Pons (tissue), 1 donor: ENCODE measurements around the gene MBP.
A peak's percentile ranks its signal among the peaks of the same experiment; 100 is the strongest.

Experiments used
- DNase-seq: peaks from one replicate; pipeline ENCODE4 v3.0.0-alpha.2; 2016; ENCODE audit warnings: low spot score

Gene MBP

DNA sequence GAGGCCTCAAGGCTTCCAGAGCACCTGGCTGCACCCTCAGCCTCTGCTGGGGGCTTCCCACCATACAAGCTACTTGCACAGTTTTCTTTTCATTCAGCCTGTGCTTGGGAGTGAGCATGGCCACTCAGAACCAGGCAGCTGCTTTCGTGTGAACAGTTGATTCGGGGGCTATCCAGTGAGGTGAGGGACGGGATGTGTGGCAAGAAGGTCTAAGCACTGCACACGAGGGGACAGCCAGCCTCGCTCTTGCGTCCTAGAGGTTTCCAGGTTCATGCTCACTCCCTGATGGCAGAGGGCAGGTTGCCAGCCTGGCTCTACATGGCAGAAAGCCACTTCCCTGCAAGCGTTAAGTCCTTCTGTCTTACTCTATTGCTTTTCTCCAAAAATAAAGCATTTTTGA is 146.2 kb downstream of the MBP start:
- peak; percentile 29 for DNase-seq

DNA sequence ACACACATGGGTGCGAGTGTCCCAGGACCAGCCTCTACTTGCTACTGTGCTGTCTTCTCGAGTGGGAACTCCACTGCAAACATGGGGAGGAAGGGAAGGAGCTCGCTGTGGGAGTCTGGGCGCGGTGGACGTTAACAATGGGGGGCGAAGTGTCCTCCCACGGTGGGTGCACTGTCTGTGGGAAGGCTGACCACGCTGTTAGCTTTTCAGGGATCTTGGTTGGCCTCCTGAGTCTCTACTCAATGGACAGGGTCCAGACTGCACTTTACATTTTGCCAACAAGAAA is 146.7 kb downstream of the MBP start:
- no peak for DNase-seq

DNA sequence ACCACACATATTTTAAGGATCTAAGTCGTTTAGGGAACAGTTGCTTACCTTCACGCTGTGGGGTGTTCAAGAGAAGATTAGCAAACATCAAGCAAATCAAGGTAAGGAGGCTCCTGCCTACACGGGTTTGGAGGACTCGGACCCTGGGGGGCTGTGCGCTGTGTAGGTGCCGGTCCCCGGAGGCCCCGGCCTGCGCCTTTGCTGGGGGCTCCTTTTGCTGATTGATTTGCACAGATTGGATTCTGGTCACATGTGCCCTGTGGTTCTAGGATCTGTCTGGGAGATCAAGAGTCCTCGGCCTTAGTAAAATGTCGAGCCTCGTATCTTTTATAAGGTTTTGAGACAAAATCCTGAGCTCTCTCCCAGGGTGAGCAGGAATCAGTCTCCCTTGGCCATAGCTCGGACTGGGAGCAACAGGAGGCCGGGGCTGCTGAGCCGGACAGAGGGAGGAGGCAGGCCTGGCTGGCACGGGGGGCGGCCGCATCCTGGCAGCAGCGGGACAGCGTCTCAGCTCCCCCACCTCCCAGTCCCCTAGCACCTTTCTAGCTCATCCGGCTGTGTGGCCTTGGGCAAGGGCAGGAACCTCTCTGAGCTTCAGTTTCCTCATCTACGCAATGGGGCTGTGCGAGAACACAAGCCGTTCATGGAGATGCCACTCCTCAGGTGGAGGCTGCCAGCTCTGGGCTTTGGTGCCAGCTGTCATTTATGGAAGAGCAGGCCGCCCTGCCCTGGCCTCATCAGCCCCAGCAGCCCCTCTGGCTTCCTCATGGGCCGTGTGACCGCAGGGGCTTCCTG is 147.2 kb downstream of the MBP start:
- peak; percentile 14 for DNase-seq

DNA sequence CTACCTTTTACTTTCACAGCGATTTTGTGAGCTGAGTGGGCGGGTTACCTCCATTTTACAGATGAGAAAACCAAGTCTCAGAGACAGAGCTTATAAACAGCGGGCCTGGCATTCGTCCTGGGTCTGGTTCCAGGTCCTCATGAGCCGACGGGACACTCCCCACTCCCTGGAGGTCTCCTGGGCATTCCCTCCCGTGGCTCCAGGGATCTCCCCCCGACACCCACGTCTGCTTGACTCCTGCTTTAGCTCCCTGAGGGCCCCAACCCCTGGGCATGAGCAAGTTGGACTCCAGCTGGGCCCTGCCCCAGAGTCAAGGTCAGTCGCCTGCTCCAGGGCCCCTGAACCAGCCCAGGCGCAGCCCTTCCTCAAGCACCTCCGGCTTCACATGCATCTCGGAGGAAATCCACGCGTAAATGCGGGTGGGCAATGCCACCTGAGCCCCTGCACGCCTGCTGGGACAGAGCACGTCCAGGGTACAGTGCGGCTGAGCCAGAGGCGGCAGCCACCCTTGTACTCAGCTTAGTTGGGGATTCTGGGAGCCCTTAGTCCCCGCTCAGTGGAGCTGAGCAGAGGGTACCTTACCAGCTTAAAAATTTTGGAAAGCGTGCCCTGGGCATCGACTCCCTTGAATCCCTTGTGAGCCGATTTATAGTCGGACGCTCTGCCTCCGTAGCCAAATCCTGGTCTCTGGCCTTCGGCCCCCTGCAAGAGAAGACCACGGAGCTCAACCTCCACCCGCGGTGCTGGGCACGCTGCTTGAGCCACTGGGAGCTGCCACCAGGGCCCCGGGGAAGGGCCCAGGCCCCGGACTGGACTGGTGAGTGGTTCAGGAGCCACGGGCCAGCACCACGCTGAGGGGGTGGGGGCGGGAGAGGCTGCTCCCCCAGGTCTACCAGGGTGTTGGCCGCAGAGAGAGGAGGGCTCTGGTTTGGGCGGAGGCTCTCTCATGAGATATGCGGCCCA is 148.1 kb downstream of the MBP start:
- DNase-seq, result peak; percentile 22

DNA sequence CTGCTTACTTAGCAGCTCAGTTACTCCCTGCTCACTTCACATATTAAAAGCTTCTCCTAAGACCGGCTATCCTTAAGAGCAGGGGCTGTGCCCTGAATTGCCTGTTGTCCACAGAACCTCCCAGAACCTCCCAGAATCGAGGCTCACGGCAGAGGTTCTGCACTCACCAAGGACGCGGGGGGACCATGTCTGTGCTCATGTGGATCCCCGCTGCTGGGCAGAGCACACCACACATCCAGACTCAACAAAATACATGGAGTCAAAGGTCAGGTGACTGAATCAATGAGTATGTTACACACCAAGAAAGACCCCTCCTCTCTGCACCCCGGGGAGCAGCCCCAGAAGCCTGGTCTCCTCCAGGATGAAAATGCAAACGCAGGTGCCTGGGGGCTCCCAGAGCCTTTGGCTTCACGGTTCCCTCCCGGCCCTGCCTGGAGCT is 149.0 kb downstream of the MBP start:
- DNase-seq, result peak; percentile 69

DNA sequence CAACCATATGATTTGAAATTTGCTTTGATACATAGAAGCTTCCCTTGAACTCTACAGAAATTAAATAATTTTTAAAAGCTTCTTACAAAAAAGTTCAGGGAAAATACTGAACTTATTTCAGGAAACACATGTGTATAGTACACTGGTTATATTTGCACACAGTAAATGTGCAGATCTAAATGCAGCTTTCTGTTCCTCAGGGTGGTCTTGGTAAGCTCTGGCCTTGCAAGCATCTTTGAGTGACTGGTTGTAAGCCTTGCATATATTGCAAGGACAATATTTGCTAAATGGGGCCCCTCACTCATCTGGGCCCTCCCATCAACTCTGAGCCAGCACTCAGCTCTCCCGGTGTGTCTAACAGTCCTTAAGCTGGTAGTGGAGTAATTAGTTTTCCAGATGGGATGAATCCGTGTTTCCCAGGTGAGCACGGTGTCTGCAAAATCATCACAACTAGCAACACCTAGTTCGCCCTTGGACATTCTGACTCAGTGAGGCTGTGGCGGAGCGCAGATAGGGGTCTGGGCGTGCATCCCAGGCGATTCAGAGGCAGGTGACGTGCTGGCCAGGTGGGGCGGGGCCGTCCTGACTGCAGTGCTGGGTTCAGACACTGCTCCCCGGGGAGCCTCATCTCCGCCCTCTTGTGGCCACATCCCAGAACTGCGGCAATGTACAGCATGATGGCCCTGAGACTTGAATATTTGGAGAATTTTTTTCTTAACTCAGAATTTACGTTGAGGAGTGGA is 149.6 kb downstream of the MBP start:
- DNase-seq, result no peak

DNA sequence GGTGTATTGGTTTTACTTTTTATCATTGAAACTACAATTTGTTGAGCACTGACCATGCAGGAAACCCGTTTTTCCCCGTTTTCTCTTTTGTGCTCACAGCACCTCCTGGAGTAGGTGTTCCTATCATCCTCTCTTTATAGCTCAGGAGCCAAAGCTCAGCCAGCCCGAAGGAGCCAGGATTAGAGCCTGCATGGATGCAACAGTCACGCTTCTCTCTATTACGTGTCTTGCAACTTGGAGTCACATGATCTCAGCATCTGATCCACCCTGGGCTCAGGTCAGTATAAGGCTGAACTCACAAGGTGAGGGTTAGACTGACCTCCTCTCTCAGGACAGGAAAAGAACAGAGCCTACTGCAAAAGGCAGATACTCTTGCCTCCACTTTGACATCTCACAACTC is 150.5 kb downstream of the MBP start:
- no peak for DNase-seq

DNA sequence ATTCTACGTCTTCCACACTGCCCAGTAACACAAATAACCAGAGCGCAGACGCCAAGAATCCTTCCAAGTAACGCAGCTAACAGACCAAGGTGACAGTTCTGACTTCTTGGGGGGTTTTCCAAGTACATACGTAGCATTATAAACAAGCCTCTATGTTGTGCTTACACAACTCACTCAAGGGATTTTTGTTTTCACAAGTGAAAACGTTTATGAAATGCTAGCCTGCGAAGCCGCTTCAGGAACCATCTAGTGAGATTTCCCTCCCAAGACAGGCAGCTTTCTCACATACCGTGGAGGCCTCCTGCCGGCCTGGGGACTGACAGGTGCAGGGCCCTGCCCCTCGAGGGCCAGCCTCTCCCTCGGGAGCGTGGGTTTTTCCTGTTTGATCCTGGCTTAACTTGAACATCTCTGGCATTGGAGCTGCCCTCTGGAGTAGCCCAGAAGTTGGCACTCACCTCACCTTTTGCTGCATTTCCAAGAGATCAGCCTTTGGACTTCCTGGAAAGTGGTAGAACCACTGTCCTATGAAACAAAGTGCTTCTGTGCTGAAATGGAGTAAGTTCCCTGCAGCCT is 151.1 kb downstream of the MBP start:
- DNase-seq, result peak; percentile 24

DNA sequence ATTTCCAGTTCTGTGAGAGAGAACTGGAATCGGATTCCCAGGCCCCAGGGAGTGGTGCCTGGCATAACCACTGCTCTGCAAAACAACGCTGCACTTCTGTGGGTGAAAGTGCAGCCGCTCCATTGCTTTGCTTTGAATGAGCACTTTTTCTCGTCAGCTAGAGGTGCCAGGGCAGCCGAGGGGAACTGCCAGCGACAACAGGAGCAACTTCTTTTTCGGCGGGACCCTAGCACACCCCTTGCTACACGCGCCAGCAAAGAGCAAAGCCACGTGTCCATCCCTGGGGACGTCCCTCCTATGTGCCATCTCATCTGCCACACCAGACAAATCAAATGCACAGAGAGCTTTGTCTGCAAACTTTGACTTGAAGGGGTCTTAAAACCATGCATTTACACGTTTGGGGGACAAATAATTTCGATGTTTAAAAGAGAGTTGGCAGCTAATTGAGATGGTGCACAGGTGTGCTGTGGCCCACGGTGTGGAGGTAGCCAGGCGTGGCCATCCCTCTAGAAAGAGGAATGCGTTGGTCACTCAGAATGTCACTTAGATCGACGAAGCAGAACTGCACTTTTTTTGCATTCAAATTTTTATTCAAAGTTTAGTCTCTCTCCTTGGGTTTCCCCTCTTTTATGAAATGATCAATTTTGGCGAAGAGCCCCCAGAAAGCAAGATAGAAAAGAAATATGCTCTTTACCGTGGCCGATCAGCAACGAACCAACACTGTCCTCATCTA is 151.8 kb downstream of the MBP start:
- DNase-seq, result peak; percentile 30

DNA sequence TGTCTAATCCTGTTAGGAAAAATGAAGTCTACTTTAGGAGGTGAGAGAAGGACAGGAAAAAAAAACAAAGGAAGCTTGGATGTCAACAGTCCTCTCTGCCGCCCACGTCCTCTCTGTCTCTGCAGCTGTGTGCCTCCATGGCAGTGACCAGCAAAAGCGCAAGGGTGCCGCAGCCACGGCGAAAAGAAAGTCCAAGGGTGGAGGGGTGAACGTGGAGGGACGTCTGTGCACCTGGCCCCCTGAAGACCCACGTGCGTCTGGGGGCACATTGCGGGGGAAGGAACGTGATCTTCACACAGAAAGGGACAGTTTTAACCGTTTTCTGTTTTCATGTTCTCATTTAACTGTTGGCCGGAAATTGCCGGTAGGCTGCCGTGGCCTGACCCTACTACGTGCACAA is 152.7 kb downstream of the MBP start:
- DNase-seq, result no peak

DNA sequence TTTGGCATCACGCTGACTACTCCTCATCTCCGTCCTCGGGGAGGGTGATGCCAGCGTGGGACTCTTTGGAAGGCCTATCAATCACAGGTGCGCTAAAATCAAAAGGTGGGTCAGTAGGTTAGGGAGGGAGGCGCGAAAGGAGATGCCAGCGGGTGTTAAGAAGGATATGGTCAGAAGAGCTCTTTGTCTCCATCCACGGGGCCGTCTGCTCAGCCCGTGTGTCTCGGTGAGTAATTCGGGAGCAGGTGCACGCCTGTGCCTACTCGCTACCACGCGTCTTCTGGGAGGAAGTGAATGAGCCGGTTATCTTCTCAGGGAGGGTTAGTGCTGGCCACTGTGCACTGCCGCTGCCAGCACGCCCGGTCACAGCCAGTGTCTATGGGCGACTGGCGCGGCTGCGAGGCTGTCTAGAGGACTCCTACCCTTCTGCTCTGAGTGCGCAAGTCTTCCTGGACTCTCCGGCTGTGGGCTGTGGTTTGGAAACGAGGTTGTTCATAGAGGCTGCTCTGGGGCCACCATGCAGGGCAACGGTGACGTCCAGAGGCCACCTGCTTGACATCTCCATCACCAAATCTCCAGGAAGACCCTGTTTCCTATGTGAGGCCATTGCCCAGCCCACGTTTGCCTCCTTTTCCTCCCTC is 153.4 kb downstream of the MBP start:
- peak; percentile 29 for DNase-seq

DNA sequence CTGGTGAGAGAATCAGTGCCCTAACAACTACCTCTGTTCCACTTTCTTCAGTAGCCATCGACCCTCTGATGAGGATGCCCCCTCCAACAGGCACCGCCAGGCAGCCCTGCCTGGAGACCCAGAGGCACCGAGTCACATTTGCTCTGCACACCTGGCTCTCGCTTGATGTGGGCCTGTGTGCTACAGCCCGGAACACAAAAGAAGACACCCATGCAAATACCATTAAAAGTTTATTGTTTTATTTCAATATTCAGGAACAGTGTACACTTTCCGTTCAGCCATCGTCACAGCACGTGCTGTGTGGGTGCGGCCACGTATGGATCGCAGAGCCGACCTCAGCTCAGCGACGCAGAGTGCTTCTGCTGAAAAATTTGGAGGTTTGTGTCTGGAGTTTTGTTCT is 154.0 kb downstream of the MBP start:
- DNase-seq, result peak; percentile 17

DNA sequence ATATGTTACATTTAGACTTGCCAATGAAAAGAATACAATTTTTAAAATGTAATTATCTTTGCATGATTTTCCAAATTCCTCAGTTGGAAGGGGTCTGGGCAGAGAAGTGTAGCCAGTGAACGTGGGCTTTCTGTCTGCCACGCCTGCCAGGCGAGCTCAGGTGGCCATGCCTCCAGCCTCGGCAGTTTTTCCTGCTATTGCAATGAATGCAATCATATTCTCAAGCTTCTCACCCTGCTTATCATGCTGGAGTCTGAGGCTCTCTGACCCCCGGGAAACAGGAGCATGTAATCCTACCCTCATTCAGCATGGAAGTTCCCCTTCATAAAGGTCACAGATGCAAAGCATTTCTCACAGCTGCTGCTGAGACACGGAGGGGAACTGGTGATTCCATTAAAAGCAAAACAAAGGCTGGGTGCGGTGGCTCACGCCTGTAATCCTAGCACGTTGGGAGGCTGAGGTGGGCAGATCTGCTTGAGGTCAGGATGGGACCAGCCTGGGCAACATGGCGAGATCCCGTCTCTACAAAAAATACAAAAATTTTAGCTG is 154.8 kb downstream of the MBP start:
- no peak for DNase-seq

DNA sequence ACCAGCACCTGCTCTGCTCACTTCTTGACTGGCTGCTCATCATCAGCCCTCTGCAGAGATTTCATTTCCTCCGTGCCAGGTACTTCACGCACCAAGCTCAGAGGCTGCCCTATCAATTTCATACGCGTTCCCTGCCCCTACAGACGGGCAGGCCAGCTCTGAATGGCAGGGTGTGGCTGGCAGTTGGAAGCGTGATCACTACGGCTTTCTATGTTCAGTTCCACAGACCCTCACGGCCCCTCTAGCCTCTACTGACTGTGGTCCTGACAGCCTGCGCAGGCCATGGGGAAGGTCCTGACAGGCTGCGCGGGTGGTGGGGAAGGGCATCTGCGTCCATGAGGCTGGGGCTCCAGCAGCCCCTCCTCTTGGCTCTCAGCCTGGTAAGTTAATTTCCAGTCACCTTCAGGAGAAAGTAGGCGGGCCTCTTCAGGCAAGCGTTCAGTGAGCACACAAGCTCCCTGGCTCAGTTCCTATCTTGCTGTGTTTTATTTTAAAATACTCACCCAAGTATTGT is 155.4 kb downstream of the MBP start:
- DNase-seq, result peak; percentile 35

DNA sequence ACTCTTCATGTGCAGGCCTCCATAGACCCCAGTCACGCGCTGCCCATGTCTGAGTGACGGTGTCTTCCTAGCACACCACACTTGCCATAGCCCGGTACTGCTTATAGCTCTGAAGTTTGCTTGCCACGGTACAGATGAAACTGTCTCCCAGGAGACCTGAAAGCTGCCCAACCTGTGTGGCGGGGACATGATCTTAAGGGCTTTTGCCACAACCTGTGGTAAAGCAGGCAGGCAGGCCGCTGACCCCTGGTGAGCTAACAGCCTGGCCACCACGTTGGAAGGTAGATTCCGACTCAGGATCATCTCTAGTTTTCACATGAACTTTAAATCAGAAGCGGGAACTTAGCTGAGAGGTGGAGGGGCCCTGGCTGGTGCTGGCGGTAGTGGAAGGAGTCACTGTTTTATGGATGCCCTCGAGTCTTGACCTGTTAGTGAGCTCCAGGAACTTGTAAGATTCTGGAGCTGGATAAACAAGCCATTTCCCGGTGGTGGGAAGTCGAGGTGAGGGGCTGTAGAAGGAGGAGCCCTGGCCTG is 156.9 kb downstream of the MBP start:
- DNase-seq, result no peak

DNA sequence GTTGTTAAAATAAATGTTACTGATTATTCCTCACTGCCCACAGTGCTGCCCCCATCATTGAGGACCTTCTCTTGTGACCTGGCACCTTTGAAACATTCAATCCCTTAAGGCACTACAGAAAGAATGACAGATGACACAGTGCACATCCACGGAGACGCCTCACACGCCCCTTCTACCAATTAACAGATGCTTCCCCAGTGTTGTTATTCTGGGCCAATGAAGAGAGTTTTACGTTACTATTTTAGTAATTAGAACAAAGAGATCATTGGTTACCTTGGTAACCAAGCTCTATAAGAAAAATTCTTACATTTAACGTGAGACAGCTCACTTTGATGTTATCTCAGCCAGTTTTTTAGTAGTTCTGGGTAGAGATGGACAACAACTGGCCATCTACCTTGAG is 158.2 kb downstream of the MBP start:
- DNase-seq, result no peak

DNA sequence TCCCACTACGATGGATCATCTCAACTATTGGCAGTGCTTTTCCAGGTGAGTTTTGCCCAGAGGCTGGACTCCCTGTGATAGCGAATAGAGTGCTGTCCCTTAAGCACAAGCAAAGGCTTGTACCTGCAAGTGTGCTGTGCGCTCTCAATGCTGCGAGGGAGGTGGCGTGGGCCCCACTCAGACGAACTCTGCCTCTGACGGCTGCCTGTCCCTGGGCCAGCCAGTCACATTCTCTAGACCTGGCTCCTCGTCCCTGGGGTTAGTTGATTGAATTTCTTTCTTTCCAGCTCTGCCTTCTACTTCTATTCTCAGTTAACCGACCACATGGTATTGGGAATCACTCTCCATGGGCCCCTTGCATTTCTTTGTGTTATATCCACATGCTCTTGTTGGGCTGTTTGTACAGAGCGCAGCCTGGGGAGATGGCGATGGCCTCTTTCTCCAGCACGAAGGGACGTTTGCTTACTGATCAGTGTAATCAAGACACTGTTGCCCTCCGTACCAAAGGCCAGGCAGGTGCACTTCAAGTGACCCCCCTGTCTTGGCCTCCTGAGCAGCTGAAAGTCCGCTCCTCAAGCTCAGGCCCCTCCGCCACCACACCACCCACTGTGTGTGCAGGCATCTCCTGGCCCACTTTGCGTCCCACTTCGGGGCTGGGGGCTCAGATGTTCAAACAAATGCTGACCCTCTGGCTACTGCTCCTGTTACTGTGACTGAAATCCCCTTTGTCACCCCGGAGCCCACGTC is 158.9 kb downstream of the MBP start:
- no peak for DNase-seq

DNA sequence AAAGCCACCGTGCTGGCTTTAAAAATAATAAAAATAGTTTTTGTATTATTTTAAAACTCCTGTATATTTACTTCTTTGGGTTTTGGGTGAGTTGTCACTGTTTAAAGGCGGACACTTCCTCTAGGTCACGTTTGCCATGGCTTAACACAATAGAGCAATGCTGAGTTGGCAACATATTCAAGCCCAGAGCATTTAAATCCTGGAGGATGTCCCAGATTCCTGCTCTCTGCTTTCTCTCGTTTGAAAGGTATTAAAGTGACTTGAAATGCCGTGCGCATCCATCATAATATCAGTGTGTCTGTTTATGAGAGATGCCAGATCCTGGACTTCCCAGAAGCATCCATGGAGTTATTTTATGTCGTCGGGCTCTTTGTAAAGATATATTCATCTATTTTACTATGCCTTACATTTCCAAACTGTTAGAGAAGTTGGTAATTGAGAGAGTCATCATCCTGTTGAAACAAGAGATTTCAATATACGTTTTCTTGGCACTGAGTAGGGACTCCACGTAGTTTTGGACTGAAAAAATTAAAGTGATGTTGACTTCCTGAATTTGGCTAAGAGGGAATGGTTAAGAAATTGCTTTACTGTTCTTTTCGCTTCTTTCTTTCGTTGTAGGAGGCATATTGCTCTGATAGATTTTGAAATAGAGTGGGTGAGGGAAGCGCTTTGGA is 159.6 kb downstream of the MBP start:
- DNase-seq, result no peak

DNA sequence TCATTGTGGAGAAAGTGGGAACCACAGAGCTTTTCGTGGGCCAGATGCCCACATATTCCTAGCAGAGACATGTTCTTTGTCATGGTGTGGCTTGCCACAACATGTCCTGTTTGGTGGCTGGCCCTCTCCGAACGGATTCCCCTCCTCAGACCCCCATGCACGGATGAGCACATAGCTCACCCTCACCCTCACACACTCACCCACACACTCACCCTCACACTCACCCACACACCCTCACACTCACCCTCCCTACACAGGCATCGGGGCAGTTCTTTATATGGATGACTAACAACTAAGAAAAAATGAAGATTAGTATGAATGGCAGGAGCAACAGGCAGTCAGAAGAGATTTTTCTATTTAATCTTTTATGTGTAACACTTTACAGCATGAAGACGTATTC is 160.3 kb downstream of the MBP start:
- DNase-seq, result no peak
